Measurements from ENCODE around the gene SGCD.
"Not testable (repeated sequence)": the region's sequence is repeated elsewhere in the genome, so short reads cannot be mapped to it uniquely, and the experiment has no call there.

The SGCD gene

DNA sequence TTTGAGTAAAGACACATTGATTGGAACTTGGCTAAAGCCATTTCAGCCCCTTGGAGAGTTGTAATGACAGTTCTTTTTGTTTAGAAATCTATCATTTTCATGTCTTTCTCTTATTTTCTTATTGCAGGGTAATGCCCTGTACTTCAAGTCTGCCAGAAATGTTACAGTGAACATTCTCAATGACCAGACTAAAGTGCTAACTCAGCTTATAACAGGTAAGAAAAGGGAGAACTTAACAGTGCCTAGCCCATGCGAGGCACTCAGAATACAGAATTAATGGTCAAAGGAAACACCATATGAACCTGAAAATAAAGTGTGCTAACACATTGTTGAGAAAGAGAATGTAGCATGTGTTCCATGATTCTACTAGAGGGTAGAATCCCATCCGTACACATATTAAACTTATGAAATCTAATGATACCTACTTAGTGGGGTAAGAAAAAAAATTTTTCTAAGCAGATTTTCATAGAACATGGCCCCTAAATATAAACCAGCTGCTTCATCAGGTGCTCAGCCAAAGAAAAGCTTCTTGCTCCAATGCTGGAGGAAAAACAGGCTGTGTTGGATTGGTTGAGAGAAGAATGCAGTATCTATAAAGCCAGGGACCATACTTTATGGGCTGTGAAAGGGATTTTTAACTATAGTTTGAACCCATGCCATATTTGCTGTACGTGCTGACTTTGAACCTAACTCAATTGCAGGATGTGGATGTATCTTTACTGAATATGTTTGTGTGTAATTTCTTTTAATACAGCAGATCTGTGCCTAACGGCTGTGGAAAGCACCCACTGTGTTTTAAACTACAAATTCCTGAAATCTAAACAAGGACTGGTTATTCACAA, 262.4 kb downstream of the SGCD start:
- DNase-seq = peak; percentile 55

DNA sequence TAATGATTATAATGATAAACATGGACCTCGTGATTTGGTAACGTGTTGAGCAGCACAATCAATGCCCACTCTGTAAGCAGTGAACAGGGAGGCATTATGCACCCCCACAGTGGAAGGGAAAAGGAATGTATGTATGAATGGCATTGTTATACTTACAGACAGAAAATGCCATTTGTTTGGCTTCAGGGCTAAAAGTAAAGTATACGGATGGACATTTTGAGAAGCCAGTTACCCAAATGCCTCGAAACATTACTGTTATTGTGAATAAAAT, 262.9 kb downstream of the SGCD start:
- no peak for DNase-seq

DNA sequence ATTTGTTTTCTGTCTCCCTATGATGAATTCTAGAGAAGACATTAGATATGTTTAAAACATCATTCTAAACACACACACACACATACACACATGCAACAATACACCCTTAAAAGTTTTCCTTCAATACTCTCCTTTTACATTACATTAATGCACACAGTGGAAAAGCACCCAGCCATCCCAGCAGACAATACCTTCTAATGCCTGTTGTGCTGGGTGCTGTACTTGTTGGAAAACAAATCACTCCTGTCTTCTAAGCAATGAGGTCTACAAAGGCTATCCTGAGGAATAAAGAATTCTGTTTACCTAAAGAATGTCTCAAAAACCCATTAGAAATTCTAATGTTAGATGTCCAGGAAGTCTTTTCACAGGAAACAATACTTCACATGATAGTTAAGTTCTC, 264.0 kb downstream of the SGCD start:
- no peak for DNase-seq

DNA sequence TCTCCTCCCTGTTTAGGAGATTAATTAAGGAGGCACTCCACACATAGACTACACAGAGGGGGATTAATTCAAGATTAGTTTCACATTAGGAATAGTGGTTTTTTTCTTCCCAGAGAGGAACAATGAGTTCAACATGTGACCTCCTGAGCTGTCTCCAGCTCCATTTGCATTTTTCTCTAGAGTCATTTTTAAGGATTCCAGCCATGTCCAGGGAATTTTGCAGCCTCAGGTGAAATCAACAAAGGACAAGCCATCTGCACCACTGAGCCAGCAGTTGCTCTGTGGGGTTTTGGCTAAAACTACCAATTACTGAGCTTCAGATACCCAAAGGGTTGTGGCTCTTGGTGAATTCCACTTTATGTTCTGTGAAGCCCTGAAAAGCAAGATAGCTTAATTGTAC, 264.7 kb downstream of the SGCD start:
- no peak for DNase-seq

DNA sequence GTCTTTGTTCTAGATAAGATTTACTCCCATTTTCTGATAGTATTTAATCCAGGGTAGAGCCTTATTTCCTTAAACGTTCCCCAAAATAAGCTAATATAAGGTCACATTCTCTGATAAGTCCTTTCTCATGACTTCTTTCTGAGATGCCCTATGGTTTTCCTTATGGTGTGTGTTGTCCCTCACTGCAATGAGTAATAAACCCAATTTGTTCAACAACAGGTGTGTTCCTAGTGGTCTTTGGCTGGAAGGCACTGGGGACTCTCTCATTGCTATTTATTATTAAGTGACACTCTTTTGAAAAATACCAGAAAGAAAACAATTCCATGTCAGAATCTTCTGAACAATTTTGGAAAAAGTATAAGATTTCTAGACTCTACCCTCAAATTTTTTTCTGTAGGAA, 266.6 kb downstream of the SGCD start:
- DNase-seq = no peak

DNA sequence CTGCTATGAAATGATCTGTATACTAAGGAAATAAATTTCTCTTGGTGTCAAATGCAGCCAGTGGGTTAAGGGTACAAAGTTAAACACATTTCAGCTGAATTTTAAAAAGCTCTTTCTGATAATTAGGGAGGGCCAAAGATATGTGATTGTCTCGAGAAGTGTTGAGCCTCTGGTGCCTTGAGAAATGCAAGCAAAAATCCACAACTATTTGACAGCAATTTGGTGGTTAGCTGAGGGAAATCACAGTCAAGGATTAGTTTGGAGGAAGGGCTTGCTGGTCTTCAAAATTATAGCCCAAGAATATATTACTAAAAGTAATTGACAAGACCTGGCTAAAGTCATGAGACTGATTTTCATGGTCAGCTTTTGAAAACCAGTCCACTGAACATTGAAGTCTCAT, 267.4 kb downstream of the SGCD start:
- no peak for DNase-seq

DNA sequence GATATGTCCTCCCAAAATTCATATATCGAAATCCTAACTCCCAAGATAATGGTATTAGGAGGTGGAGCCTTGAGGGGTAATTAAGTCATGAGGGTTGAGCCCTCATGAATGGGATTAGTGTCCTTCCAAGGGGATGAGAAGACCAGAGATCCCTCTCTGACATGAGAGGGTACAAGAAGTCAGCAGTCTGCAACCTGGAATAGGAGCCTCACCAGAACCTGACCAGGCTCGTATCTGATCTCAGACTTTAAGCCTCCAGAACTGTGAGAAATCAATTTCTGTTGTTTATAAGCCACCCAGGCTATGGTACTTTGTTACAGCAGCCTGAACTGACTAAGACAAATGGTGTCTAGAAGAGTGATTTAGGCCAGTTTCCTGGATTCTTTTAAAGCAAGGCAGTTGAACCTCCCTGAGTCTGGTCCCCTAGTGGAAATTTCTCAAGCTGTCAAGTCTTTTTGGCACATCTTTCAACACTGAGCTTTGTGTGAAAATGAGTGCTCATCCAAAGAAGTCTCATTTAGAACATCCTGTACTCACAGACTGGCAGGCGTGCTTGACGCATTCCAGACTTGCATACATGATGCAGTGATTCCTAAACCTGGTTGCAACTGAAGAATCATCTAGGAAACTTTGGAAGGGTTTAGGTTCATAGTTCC, 268.3 kb downstream of the SGCD start:
- no peak for DNase-seq

DNA sequence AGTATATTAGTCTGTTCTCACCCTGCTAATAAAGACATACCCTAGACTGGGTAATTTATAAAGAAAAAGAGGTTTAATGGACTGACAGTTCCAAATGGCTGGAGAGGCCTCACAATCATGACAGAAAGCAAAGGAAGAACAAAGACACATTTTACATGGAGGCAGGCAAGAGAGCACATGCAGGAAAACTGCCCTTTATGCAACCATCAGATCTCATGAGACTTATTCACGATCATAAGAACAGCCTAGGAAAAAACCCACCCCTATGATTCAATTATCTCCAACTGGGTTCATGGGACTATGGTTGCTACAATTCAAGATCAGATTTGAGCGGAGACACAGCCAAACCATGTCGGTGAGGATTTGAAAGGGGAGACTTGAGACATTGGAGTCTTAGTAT, 270.3 kb downstream of the SGCD start:
- DNase-seq = no peak

DNA sequence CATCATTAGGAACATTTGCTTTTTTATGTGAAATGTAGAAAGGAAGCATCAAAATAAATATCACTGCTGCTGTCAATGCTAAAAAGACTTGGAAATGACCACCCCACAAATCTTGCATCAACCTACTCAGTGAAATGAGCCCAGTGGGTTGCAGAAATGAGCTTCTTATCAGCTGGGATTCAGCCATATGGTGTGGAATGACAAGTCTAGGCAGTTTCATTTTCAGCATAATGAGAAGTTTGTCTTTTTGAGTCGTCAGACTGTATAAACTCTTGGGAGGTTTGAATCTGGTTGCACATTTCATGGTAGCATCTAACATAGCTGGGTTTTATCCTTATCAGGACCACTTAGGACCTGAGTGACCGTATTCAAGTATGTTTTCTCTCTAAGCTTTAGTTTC, 272.0 kb downstream of the SGCD start:
- DNase-seq = no peak

DNA sequence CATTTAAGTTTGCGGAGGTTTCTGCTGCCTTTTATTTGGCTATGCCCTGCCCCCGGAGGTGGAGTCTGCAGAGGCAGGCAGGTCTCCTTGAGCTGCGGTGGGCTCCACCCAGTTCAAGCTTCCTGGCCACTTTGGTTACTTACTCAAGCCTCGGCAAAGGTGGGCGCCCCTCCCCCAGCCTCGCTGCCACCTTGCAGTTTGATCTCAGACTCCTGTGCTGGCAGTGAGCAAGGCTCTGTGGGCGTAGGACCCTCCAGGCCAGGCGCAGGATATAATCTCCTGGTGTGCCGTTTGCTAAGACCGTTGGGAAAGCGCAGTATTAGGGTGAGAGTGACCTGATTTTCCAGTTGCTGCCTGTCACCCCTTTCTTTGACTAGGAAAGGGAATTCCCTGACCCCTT, 283.6 kb downstream of the SGCD start:
- DNase-seq = not testable (repeated sequence)

DNA sequence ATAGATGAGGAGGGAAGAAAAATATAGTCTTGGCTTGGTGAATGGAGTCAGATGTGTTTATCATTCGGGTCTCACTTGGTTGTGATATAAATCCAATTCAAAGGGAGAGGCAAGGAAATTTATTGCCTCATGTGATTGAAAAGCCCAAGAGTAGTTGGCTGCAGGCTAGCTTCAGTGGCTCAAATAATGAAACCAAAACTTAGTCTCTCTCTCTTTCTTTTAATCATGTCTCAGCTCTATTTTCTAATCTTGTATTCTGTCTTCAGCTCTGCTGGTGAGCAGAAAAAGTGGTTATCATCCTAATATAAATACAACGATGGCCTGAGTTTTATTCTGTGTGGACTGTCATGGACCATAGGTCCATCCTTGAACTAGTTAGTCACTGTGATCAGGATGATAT, 288.9 kb downstream of the SGCD start:
- no peak for DNase-seq

DNA sequence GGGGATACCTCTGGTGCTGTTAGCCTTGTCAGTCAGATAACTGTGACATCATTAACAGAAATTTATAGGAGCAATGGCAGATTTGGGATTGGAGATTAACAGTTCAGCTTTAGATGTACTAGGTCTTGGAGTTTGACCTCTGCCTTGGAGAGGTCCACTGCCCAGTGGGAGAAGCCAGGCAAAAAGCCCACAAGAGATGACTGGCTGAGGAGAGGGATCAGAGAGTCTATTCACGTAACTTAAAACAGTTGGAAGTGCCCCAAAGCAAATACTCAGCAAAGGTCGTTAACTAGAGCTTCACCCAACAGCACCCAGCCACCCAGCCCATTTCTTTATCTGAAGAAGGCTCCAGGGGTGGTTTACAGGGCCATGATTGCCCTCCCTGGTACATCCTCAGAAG, 290.5 kb downstream of the SGCD start:
- no peak for DNase-seq

DNA sequence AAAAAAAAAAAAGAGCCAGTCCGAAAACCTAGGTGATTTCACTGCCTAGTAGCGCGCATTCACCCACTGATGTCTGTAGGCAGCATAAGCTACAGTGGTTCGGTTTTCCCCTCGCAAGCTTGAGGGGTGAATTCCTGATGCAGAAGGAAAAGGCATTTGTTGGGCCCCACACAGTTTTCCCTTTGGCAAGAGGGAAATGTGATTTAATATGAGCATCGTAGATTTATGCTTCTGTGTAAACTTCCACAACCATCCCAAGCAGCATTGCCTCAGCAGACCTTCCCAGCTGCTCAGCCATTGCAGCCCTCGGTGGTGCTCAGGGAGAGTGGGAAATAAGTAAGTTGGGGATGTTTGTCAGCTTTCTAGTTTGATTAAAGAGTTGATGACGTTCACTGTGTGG, 291.6 kb downstream of the SGCD start:
- no peak for DNase-seq

DNA sequence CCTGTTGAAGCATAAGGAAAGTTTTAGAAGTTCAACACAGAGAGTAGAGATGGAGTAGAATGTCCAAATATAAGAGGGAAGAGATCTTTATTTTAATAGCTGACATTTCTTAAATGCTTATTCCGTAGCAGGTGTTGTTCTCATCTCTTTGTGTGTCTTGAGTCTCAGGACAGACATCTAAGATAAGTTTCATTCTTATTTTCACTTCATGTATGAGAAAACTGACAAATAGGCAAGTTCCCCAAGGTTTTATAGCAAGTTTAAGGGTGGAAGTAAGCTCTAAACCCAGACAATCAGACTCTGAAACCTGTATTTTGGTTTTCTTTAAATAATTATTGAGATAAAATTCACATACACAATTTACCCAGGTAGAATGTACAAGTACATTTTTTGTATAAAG, 294.8 kb downstream of the SGCD start:
- no peak for DNase-seq

DNA sequence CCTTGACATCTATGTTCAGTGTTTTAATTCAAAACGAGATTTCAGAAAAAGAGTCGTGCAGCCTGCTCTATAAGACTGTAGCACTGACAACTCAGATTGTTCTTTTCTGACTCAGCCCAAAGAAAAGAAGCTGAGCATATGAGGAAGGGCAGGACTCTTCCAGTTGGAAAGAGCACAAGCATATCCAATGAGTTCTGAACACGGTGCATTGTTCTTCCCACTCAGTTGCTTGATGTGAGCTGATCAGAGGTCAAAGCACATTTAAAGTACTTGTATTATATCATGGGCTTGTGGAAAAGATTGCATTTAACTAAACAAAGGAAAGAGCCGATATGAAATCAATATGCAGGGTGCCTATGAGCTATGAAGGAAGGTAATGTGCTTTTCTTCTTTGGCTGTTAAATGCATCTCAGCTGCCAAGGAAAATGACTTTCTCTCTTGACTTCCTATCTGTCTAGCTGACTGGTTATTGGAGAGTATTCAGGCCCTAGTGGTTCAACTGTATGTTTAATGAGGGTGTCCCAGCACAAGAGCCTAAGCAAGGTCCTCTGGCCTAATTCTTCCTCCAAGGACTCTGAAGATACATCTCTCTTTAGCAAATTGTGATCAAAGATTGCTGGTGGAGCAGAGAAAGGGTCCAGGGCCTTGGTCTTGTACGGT, 296.5 kb downstream of the SGCD start:
- no peak for DNase-seq

DNA sequence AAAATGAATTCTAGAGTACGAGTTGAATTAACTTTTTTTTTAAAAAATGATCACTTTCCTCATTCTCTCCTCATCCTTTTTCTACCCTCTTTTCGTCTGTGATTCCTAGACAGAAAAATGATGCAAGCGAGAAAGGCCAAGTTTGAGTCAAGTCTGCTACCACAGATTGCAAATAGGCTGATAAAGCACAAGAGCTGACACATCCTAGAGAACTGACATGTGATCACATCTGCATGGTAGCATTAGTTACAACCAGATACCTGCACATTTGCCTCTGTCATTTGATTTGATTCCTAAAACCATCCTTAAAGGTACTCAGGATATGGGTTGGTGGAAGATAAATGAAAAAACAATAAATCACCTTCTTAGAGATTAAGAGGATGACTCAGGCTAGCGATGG, 297.7 kb downstream of the SGCD start:
- no peak for DNase-seq

DNA sequence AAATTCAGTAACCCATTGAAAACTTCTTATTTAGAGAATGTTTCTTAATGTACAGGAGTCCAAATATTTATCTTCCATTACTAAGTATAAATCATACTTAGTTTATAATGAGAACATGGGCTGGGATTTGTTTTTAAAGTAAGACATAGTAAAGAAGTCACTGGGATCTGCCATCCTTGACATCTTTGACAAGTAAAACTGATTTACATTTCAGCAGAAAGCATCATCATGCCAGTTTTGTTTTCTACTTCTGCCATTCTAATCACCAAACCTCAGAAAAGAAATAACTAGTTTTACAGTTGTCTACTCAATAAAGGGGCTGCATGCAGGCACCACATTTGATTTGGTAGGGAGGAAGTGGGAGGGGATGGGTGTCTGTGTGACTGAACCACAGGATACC, 301.5 kb downstream of the SGCD start:
- no peak for DNase-seq

DNA sequence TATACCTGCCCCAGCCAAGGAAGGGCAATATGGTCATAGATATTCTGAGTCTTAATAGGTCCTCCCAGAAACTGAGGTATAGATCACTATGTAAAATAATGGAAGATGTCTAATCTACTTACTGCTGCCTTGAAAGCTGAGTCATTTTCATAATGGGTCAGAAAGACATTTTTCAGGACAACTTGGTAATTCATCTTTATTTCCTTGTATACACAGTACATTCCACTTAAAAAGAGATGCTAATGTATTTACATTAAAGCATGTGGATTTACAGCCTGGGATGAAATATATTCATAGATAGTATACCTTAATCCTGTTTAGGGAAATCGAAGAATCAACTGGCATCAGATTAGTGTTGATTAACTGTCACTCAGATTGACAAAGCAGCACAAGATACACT, 304.0 kb downstream of the SGCD start:
- DNase-seq = no peak

DNA sequence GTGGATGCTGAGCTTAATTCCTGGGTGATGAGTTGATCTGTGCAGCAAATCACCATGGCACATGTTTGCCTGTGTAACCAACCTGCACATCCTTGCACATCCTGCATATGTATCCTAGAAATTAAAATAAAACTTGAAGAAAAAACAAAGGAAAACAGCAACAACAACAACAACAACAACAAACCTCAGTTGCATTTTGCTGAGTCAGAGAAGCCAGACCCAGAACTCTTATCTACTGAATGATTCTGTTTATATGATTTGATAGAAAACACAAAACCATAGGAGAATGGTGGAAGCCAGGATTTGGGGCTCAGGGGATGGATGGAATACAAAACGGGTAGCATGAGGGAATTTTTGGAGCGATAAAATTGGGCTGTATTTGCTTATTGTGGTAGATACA, 307.3 kb downstream of the SGCD start:
- DNase-seq = no peak

DNA sequence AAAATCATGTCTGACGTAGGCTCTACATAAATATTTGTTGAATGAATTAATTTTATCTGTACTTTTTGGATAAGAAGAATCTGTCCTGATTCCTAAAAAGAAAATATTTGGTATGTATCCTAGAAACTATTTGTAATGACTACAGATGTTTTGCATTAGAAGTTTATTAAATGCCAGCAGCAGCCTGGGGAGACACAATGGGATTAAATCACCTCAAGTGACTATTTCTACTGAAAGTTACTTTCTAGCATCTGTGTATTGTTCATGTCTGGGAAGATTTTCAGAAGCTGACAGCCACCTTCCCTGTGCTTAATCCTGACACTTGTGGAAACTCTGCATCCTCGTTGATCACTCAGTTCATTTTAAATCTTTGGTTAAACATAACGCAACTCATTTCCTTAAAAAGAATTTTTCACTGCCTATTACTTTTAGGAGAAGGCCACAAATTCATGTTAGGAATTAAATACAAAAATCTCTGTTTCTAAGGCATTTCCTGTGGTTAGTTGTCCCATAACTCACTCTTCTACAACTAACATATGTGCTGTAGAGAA, 313.8 kb downstream of the SGCD start:
- DNase-seq = peak; percentile 35

DNA sequence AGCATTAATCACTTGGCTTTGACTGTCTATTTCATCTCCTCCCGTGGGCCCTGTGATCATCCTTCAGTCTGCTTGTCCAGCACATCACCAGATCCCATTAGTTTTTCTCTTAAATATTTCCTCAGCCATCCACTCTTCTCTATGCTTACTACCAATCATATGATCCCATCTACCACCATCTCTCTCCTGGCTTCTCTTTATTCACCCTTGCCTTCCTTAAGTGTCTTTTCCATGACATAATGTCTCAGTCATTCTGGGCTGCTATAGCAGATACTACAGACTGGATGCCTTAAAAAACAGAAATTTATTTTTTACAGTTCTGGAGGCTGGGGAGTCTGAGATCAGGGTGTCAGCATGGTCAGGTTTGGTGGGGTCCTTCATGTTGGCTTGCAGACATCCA, 314.7 kb downstream of the SGCD start:
- DNase-seq = no peak

DNA sequence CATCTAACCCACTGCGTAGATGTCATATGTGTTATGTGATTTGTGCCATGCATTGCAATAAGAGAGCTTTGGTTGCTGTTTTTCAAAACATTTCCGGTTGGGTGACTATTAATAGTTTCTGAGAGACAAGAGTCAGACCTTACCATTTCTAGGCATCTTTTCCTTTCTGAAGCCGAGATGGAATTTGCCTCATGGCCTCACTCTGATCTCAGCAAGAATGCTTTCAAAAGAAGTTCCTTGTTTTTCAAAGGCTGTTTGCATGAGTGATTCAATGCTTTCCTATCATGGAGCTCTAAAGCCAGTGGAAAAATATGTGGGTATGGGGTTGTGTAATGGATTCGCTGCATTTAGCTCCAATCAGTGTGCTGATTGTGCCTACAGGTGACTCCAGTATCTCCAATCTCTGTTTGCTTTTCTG, 320.1 kb downstream of the SGCD start:
- no peak for DNase-seq

DNA sequence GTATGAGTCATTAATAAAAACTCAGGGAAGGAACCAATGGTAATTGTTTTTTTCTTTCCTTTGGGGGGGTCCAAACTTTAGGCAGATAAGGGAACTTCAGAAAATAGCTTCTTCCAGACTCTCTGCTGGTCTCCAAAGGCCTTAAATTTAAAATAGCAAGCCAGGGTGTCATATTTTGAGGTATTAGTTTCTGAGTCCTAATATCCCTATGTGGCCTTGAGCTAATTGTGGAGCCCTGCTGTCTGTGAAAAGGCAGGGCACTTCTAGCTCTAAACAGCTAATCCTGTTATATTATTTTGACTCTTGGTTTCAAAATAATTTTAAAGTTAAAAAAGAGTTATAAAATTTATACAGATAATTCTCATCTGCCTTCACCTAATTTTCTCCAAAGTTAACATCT, 327.5 kb downstream of the SGCD start:
- no peak for DNase-seq

DNA sequence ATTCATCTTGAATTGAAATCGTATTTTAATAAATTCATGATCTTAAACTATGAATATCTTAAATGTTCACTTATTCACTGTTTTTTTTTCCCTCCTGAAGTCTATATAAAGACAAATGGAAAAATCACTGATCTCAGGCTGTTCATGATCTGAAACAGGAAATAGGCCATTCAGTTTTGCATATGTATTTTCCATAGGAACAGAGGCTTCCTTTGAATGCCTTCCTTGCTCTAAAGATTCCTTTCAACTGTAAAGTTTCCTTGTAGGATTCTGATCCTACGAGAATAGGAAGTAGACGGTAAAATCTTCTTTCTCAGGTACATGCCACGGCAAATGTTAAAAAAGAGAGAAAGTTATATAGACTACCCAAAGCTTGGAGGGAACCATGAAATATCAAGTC, 328.8 kb downstream of the SGCD start:
- DNase-seq = no peak
